ENCODE measurements around the gene AVPI1.
"Not testable (repeated sequence)": the region's sequence is repeated elsewhere in the genome, so short reads cannot be mapped to it uniquely, and the experiment has no call there.

Gene AVPI1

GRCh38 chr10:97708976-97709946, 22.2 kb upstream of the AVPI1 start:
- FAIRE-seq, result no peak
- no peak for DNase-seq (ENCODE audit: insufficient read length)
- no peak for TF ChIP-seq POLR2A (IDR thresholded peaks at IDR 0.05; ENCODE audit: low read depth, low read length)
- TF ChIP-seq POLR2AphosphoS5 (IDR thresholded peaks at IDR 0.05; ENCODE audit: low read depth, low read length), result no peak

- no peak for FAIRE-seq
- no peak for DNase-seq (ENCODE audit: insufficient read length)
- TF ChIP-seq POLR2AphosphoS5 (IDR thresholded peaks at IDR 0.05; ENCODE audit: low read depth, low read length) (no peak), TAF1 (IDR thresholded peaks at IDR 0.05; ENCODE audit: borderline replicate concordance, low read depth, low read length) (no peak), POLR2A (IDR thresholded peaks at IDR 0.05; ENCODE audit: low read depth, low read length) (no peak)
Observed at GRCh38 chr10:97708167-97708566, 21.1 kb upstream of the AVPI1 start.

- FAIRE-seq (no peak), DNase-seq (ENCODE audit: insufficient read length) (no peak)
- TF ChIP-seq POLR2A (IDR thresholded peaks at IDR 0.05; ENCODE audit: low read depth, low read length) (no peak), POLR2AphosphoS5 (IDR thresholded peaks at IDR 0.05; ENCODE audit: low read depth, low read length) (no peak), TAF1 (IDR thresholded peaks at IDR 0.05; ENCODE audit: borderline replicate concordance, low read depth, low read length) (no peak)
Observed at GRCh38 chr10:97707134-97707861, 20.3 kb upstream of the AVPI1 start.

- no peak for FAIRE-seq
- no peak for TF ChIP-seq POLR2A (IDR thresholded peaks at IDR 0.05; ENCODE audit: low read depth, low read length)
- no peak for TF ChIP-seq POLR2AphosphoS5 (IDR thresholded peaks at IDR 0.05; ENCODE audit: low read depth, low read length)
- no peak for DNase-seq (ENCODE audit: insufficient read length)
Observed at GRCh38 chr10:97705006-97705670, 18.1 kb upstream of the AVPI1 start.

GRCh38 chr10:97704341-97704740, 17.3 kb upstream of the AVPI1 start:
- TF ChIP-seq TAF1 (IDR thresholded peaks at IDR 0.05; ENCODE audit: borderline replicate concordance, low read depth, low read length), result no peak
- no peak for TF ChIP-seq POLR2AphosphoS5 (IDR thresholded peaks at IDR 0.05; ENCODE audit: low read depth, low read length)
- TF ChIP-seq POLR2A (IDR thresholded peaks at IDR 0.05; ENCODE audit: low read depth, low read length), result no peak
- FAIRE-seq, result no peak
- DNase-seq (ENCODE audit: insufficient read length), result no peak

- no peak for DNase-seq (ENCODE audit: insufficient read length)
- FAIRE-seq, result no peak
- no peak for TF ChIP-seq POLR2AphosphoS5 (IDR thresholded peaks at IDR 0.05; ENCODE audit: low read depth, low read length)
Observed at GRCh38 chr10:97703398-97704067, 16.5 kb upstream of the AVPI1 start.

- TF ChIP-seq POLR2AphosphoS5 (IDR thresholded peaks at IDR 0.05; ENCODE audit: low read depth, low read length), result no peak
- no peak for TF ChIP-seq TAF1 (IDR thresholded peaks at IDR 0.05; ENCODE audit: borderline replicate concordance, low read depth, low read length)
- FAIRE-seq, result peak; percentile 79
- peak; percentile 53 for DNase-seq (ENCODE audit: insufficient read length)
Observed at GRCh38 chr10:97701438-97702069, 14.5 kb upstream of the AVPI1 start.

- not testable (repeated sequence) for DNase-seq (ENCODE audit: insufficient read length)
- peak; percentile 71 for FAIRE-seq
Observed at GRCh38 chr10:97698072-97698655, 11.1 kb upstream of the AVPI1 start.

GRCh38 chr10:97690133-97690532, 3.1 kb upstream of the AVPI1 start:
- TF ChIP-seq TAF1 (IDR thresholded peaks at IDR 0.05; ENCODE audit: borderline replicate concordance, low read depth, low read length), result no peak
- TF ChIP-seq POLR2A (IDR thresholded peaks at IDR 0.05; ENCODE audit: low read depth, low read length), result no peak
- no peak for TF ChIP-seq POLR2AphosphoS5 (IDR thresholded peaks at IDR 0.05; ENCODE audit: low read depth, low read length)
- no peak for DNase-seq (ENCODE audit: insufficient read length)
- FAIRE-seq, result no peak

- TF ChIP-seq POLR2A (IDR thresholded peaks at IDR 0.05; ENCODE audit: low read depth, low read length) (no peak), POLR2AphosphoS5 (IDR thresholded peaks at IDR 0.05; ENCODE audit: low read depth, low read length) (no peak), TAF1 (IDR thresholded peaks at IDR 0.05; ENCODE audit: borderline replicate concordance, low read depth, low read length) (no peak)
- DNase-seq (ENCODE audit: insufficient read length) (no peak), FAIRE-seq (no peak)
Observed at GRCh38 chr10:97689559-97690020, 2.5 kb upstream of the AVPI1 start.

Measured in GM12892 (cell line).